IMR-90 (cell line): Measurements from ENCODE around the gene CFAP97D2.

Experiments used
- CTCF ChIP-seq: conservative IDR thresholded peaks from 2 replicates; pipeline ENCODE4 v1.5.1; 2012; ENCODE audit warnings: mild to moderate bottlenecking, low read depth, low read length, improper control_type of control experiment
- POLR2A ChIP-seq: IDR thresholded peaks from 2 replicates; pipeline ENCODE4 v1.6.1; 2012; ENCODE audit warnings: mild to moderate bottlenecking, low read depth, low read length

- TF ChIP-seq CTCF: no peak
- TF ChIP-seq POLR2A: no peak
These were observed 26.8 kb upstream of the CFAP97D2 start for GRCh38 chr13:114152285-114152645.
